ENCODE data around the gene EBPL. TPM values are rescaled to one million over a fixed set of nuclear protein-coding genes. Genes with fewer than 3 reads are reported as not detected.
A peak's percentile ranks its signal among the peaks of the same experiment; 100 is the strongest.

Gene EBPL
- polyA plus RNA-seq, 1 of the 3 experiments (the other 2 are of a cell fraction): 113 TPM

- no peak for TF ChIP-seq MEF2A (IDR thresholded peaks at IDR 0.05; ENCODE audit: borderline replicate concordance, low read depth)
- no peak for TF ChIP-seq JUND (IDR thresholded peaks at IDR 0.05)
- TF ChIP-seq SIN3A (IDR thresholded peaks at IDR 0.05; ENCODE audit: borderline replicate concordance, low read depth, low read length): no peak
- TF ChIP-seq CTCF (IDR thresholded peaks at IDR 0.05): no peak
- 0 out of 2 replicates have a peak, but pooled peaks have one; percentile 6 for TF ChIP-seq NFIC (IDR thresholded peaks at IDR 0.05; ENCODE audit: borderline replicate concordance)
Observed at GRCh38 chr13:49667773-49668172, 23.5 kb downstream of the EBPL start (continued).

- 87% methylated on average over 4 of the region's 4 CpGs for WGBS (ENCODE audit: low lambda C conversion rate)
- Histone ChIP-seq H3K9me2 (no peaks in the 10 kb centered on the region), H3K9me3 (no peaks in the 10 kb centered on the region), H3K79me2 (ENCODE audit: insufficient read depth) (peaks cover 7% of the 10 kb centered on the region; the same call in 1 of the 2 replicates), H4K20me1 (ENCODE audit: insufficient read depth) (no peaks in the 10 kb centered on the region), H3K4me3 (ENCODE audit: low read depth in 2 of 2, low read length in 1 of 2) (no peak overlapping the region), H3F3A (replicated peaks; ENCODE audit: insufficient read depth) (no peaks in the 10 kb centered on the region), H3K36me3 (replicated peaks in 1 of 2; ENCODE audit: control insufficient read depth in 1 of 2, insufficient read depth in 2 of 2, low read length in 1 of 2) (peaks cover 22% of the 10 kb centered on the region in 2 experiments), H3K27me3 (ENCODE audit: insufficient read depth) (no peaks in the 10 kb centered on the region), H3K27ac (ENCODE audit: low read depth in 2 of 2, low read length in 1 of 2) (no peak overlapping the region), H3K4me2 (no peak overlapping the region), H3K9ac (no peak overlapping the region), H2AFZ (ENCODE audit: low read depth) (no peak overlapping the region), H3K4me1 (ENCODE audit: control insufficient read depth in 1 of 2, insufficient read depth in 2 of 2, low read depth in 1 of 2, low read length in 1 of 2) (no peaks in the 10 kb centered on the region)
- POLR2A ChIA-PET: no interaction called here
- no peak for TF ChIP-seq CTCF (IDR thresholded peaks at IDR 0.05)
- no peak for TF ChIP-seq ELF1 (IDR thresholded peaks at IDR 0.05)
- no peak for TF ChIP-seq CHD2 (IDR thresholded peaks at IDR 0.05; ENCODE audit: low read length, partially characterized antibody)
- TF ChIP-seq, protein P1, sequence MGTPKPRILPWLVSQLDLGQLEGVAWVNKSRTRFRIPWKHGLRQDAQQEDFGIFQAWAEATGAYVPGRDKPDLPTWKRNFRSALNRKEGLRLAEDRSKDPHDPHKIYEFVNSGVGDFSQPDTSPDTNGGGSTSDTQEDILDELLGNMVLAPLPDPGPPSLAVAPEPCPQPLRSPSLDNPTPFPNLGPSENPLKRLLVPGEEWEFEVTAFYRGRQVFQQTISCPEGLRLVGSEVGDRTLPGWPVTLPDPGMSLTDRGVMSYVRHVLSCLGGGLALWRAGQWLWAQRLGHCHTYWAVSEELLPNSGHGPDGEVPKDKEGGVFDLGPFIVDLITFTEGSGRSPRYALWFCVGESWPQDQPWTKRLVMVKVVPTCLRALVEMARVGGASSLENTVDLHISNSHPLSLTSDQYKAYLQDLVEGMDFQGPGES (IDR thresholded peaks at IDR 0.05; ENCODE audit: low read depth, low read length): no peak
- TF ChIP-seq TAF1 (IDR thresholded peaks at IDR 0.05; ENCODE audit: borderline replicate concordance, low read depth, low read length): no peak
- TF ChIP-seq SIN3A (IDR thresholded peaks at IDR 0.05; ENCODE audit: borderline replicate concordance, low read depth, low read length): no peak
- TF ChIP-seq POLR2AphosphoS5 (IDR thresholded peaks at IDR 0.05; ENCODE audit: low read depth, low read length): no peak
- no peak for TF ChIP-seq NFIC (IDR thresholded peaks at IDR 0.05; ENCODE audit: borderline replicate concordance)
- no peak for TF ChIP-seq FOXM1 (IDR thresholded peaks at IDR 0.05; ENCODE audit: low read depth)
- TF ChIP-seq FOSL2 (IDR thresholded peaks at IDR 0.05; ENCODE audit: borderline replicate concordance, low read depth): no peak
- TF ChIP-seq, protein P2, sequence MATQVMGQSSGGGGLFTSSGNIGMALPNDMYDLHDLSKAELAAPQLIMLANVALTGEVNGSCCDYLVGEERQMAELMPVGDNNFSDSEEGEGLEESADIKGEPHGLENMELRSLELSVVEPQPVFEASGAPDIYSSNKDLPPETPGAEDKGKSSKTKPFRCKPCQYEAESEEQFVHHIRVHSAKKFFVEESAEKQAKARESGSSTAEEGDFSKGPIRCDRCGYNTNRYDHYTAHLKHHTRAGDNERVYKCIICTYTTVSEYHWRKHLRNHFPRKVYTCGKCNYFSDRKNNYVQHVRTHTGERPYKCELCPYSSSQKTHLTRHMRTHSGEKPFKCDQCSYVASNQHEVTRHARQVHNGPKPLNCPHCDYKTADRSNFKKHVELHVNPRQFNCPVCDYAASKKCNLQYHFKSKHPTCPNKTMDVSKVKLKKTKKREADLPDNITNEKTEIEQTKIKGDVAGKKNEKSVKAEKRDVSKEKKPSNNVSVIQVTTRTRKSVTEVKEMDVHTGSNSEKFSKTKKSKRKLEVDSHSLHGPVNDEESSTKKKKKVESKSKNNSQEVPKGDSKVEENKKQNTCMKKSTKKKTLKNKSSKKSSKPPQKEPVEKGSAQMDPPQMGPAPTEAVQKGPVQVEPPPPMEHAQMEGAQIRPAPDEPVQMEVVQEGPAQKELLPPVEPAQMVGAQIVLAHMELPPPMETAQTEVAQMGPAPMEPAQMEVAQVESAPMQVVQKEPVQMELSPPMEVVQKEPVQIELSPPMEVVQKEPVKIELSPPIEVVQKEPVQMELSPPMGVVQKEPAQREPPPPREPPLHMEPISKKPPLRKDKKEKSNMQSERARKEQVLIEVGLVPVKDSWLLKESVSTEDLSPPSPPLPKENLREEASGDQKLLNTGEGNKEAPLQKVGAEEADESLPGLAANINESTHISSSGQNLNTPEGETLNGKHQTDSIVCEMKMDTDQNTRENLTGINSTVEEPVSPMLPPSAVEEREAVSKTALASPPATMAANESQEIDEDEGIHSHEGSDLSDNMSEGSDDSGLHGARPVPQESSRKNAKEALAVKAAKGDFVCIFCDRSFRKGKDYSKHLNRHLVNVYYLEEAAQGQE (IDR thresholded peaks at IDR 0.05; ENCODE audit: low read depth, low read length): no peak
- CTCF ChIA-PET: interaction anchor here (1.5 kb wide), 1 partner anchor 184 kb away, joined by 4 read pairs; no protein-coding TSS in a partner anchor
- DNase-seq: no peak
Observed at GRCh38 chr13:49664606-49665005, 26.7 kb downstream of the EBPL start.

All from SK-N-SH (cell line).